ENCODE measurements around the gene ENAH.

The ENAH gene

DNA sequence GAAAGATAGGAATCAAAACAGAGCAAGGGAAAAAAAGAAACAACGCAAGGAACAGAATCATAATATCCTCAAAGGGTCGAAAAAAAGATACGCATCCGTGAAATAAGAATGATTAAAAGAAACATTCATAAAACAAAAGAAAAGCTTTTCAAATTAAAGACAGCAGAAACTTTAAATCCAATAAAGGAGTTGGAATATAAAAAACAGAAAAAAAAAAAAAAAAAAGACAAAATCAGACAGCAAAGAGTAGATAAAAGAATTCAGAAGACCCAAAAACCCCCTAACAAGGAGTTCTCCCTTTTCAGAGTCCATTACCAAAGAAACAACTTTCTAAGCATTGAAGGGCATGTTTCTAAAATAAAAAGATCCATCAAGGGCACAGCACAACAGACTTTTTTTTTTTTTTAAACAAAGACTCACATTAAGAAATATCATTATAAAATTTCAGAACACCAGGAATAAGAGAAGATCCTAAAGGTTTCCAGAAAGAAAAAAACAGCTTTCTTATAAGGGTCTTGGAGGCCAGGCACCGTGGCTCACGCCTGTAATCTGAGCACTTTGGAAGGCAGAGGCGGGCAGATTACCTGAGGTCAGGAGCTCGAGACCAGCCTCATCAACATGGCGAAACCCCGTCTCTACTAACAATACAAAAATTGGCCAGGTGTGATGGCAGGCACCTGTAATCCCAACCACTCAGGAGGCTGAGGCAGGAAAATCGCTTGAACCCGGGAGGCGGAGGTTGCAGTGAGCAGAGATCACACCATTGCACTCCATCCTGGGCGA lies 44.7 kb downstream of the ENAH start:
- ATAC-seq = no peak
- H3K4me3 Mint-ChIP-seq = no peak overlapping the region

DNA sequence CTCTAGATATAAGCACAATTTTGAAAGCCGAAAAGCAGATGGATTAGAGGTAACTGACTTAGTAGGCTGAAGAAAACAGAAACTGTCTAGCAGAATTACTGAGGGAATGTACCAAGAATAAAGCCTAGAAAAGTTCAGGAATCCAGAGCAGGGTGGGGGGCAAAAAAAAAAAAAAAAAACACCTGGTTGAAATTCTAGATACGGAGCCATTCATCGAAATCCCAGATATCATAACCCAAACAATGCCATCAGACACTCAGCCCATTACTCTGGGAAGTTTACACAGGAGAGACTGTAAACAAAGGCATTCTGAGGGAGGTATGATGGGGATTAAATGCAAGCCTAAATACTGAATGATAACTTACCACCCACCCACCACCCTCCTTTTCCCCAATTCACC lies 45.6 kb downstream of the ENAH start:
- no peak overlapping the region for H3K4me3 Mint-ChIP-seq
- ATAC-seq (no peak), DNase-seq (no peak)
- no peak overlapping the region for H3K27ac Mint-ChIP-seq
- H3K27me3 Mint-ChIP-seq = no peaks in the 10 kb centered on the region
- H3K4me1 Mint-ChIP-seq = no peaks in the 10 kb centered on the region
- no peaks in the 10 kb centered on the region for H3K9me3 Mint-ChIP-seq

More for the DNA sequence above, 44.7 kb downstream of the ENAH start:
- no peak for DNase-seq
- Mint-ChIP-seq H3K9me3 (no peaks in the 10 kb centered on the region), H3K27ac (no peak overlapping the region), H3K4me1 (no peaks in the 10 kb centered on the region), H3K27me3 (no peaks in the 10 kb centered on the region)

DNA sequence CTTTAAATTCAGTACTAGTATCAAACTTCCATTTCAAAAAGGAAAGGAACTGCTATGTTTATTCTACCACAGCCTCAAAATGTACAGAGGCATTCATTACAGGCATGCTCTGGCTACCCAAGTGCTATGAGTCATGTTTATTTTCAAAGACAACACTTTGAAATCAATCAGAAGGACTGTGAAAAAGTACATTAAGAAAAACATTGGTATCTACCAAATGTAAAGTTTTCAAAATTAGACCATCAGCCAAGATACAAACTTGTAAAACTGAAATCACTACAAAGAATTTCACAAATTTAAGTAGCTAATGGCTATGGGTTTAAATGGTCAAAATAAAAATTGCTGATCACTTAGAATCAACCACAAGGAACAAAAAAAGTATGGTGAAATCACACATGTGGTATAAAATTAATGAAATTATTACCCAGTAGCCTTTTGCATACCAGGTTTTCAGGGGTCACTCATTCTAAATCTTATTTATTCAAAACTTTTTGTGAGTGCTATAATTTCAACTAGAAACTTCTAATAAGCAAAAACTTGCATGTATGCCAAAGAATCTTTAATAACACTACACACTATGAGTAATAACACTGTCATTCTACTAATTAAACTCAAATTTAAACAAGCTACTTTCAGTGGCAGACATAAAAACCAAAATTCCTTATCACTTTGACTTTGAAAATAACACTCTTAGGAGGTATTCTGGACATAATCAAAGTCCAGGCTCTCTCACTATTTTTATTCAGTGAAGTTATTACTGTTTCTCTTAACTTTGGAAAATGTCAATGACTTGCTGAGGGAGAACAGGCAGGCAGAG lies 49.2 kb downstream of the ENAH start:
- Mint-ChIP-seq H3K27ac (no peak overlapping the region), H3K4me3 (no peak overlapping the region), H3K4me1 (no peaks in the 10 kb centered on the region), H3K9me3 (peaks cover 0 to 4% of the 10 kb centered on the region in 2 donors), H3K27me3 (no peaks in the 10 kb centered on the region)
- no peak for DNase-seq
- no peak for ATAC-seq

DNA sequence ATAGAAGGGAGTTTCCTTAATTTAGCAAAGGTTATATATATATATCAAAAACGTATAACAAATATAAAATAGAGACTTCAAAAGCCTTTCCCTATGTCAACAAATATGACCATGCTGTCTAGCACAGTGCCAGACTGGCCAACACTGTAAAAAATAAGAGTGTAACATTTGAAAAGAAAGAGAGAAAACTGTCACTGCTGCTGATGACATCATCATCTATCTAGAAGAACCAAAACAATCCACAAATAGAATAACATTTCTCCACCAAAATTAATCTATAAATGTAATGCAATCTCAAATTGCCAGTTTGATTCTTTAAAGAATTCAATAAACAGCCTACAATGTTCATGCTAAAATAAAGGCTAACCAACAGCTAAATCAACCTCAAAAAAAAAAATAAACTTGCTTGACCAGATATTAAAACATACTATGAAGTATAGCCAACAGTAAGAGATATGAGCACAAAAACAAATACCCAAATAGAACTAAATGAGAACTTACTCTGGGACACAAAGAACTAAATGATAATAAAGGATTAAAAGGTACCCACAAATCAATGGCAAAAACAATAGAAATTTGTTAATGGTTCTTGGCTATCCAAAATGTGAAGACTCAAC lies 50.2 kb downstream of the ENAH start:
- DNase-seq (no peak), ATAC-seq (no peak)
- H3K4me1 Mint-ChIP-seq = no peaks in the 10 kb centered on the region
- no peak overlapping the region for H3K27ac Mint-ChIP-seq
- no peaks in the 10 kb centered on the region for H3K27me3 Mint-ChIP-seq
- peaks cover 0 to 4% of the 10 kb centered on the region in 2 donors for H3K9me3 Mint-ChIP-seq
- no peak overlapping the region for H3K4me3 Mint-ChIP-seq

DNA sequence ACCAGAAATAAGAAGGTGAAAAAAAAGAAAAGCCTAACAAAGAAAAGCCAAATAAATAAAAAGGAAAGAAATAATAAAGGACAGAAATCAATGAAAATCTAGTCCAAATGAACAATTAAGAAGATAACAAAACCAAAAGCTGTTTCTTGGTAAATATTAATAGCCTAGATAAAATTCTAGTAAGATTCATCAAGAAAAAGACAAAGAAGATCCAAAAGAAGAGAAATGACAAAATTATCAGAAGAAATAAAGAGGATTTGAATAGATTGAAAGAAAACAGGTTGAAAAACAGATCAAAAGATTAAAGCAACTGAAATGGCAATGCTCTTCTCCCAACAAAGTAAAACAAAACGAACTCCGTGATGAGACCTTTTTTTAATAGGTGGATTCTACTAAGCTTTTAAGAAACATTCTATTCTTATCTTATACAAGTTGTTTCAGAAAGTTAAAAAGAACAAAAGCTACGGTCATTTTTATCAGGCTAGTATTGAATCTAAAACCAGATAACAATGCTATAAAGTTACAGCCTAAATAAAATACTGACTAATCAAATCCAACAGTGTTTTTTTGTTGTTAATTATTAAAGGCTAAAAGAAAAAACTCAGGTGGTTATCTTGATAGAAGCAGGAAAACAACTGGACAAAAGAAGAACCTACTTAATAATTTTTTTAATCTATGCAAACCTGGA lies 50.9 kb downstream of the ENAH start:
- H3K27ac Mint-ChIP-seq = no peak overlapping the region
- no peaks in the 10 kb centered on the region for H3K27me3 Mint-ChIP-seq
- no peak overlapping the region for H3K4me3 Mint-ChIP-seq
- ATAC-seq = no peak
- no peak for DNase-seq
- H3K9me3 Mint-ChIP-seq = peaks cover 0 to 4% of the 10 kb centered on the region in 2 donors
- no peaks in the 10 kb centered on the region for H3K4me1 Mint-ChIP-seq

DNA sequence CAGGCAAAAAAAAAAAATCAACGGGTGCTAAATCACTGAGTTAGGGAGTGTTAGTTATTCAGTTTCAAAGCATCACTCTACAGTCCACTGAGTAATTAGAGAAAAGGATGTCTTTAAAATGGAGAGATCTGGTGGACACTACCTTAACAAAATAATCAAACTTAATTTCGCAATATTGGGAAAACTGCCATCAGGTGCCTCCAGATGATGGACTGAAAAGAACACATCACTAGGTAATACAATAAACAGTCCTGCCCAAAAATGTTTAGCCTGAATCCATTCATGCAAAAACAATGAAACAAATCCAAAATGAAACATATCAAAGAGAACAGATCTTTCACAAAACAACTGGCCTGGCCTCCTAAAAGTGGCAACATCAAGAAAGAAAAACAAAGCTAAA lies 54.1 kb downstream of the ENAH start:
- Mint-ChIP-seq H3K4me1 (no peaks in the 10 kb centered on the region), H3K9me3 (peaks cover 0 to 4% of the 10 kb centered on the region in 2 donors), H3K27ac (no peak overlapping the region), H3K27me3 (no peaks in the 10 kb centered on the region), H3K4me3 (no peak overlapping the region)
- ATAC-seq = no peak
- no peak for DNase-seq

DNA sequence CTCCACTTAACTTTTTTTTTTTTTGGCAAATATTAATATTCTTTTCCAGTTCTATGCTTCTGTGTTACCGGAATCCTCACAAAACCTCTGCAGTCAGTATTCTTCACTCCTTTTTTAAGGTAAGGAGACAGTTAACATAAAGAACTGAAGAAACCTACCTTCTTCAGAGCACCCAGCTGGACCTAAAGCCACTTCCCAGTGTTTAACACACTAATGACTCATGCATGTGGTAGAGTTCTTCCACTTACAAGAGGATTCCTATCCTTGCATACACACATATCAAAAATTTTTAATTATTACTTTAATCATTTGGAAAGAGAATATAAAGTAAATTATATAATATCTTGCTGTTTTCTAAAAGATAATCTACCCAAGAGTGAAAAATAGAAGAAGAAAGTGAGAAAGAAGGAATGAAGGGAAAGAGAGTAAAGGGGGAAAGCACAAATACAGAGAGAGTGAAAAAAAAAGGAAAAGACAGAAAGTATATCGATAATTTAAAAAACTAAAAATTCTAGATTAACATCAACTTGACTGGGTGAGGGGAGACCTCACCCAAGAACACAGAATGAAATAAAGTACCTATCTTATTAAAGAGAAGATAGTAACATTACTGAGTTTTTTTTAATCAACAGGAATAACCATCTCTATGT lies 54.9 kb downstream of the ENAH start:
- no peaks in the 10 kb centered on the region for H3K4me1 Mint-ChIP-seq
- H3K27ac Mint-ChIP-seq = no peak overlapping the region
- no peaks in the 10 kb centered on the region for H3K27me3 Mint-ChIP-seq
- ATAC-seq = no peak
- H3K4me3 Mint-ChIP-seq = no peak overlapping the region
- DNase-seq = no peak
- H3K9me3 Mint-ChIP-seq = peaks cover 0 to 4% of the 10 kb centered on the region in 2 donors

DNA sequence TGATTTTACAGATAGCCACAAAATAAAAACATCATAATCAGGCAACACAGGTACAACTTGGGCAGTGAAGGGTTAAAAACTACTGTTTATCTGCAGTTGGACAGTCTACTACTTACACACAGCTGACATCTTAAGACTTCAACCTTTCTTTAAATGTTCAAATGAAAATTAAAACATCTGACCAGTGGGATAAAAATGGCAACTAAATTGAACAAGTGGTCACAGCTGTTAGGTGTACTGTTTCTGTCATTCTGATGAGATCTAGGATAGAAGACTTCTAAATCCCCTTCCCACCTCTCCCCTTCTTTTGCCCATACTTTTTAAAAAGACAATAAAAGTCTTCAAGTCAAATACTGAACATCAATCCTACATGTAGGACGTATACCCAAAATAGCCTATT lies 56.2 kb downstream of the ENAH start:
- no peak for DNase-seq
- H3K4me1 Mint-ChIP-seq = no peaks in the 10 kb centered on the region
- no peak overlapping the region for H3K27ac Mint-ChIP-seq
- peaks cover 0 to 4% of the 10 kb centered on the region in 2 donors for H3K9me3 Mint-ChIP-seq
- no peak overlapping the region for H3K4me3 Mint-ChIP-seq
- H3K27me3 Mint-ChIP-seq = no peaks in the 10 kb centered on the region
- ATAC-seq = no peak

DNA sequence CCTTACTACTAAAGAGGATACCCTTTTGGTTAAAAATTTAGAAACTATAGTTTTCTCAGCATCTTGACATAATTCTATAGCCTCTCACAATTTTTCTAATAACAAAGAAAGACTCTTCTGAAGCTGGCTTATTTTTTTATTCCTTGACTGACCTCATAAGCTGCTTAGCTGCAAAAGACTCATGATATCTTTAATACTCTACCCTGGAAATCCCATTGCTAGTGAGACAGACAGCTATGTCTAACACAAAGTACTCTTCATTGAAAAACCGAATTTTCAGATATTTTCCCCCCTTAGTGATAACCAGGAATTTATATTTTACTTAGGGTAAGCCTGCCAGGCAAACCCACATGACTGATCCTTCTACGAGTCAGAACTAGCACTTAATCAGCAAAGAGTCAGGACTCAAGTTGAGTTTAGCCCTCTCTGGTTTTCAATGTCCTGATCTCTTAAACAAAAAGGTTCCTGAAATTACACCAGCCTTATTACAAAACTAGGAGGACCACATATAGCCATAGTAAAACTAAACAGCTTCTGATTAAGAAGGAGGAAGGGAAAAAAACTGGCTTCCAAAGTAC lies 56.9 kb downstream of the ENAH start:
- Mint-ChIP-seq H3K4me1 (no peaks in the 10 kb centered on the region), H3K27ac (no peak overlapping the region), H3K9me3 (peaks cover 0 to 4% of the 10 kb centered on the region in 2 donors), H3K27me3 (no peaks in the 10 kb centered on the region), H3K4me3 (no peak overlapping the region)
- DNase-seq = no peak
- ATAC-seq = no peak

DNA sequence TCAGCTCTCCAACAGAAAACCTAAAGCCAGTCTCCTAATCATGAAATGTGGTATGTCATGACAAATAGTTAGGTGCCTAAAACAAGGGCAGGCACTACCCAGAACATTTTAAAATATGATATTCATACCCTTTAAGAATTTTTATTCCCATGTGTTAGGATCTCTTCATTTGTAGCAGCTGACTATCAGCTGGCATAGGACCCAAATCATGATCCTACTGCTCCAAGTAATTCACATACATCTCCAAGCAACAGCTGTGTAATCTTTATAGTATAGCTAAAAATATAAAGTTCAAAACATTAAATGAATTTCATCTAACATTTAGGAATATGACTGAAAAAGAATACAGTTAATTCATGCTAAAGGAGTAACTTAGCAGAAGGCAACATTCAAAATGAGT lies 57.5 kb downstream of the ENAH start:
- Mint-ChIP-seq H3K9me3 (peaks cover 0 to 4% of the 10 kb centered on the region in 2 donors), H3K4me3 (no peak overlapping the region), H3K27ac (no peak overlapping the region), H3K27me3 (no peaks in the 10 kb centered on the region), H3K4me1 (no peaks in the 10 kb centered on the region)
- ATAC-seq = no peak
- DNase-seq = no peak

DNA sequence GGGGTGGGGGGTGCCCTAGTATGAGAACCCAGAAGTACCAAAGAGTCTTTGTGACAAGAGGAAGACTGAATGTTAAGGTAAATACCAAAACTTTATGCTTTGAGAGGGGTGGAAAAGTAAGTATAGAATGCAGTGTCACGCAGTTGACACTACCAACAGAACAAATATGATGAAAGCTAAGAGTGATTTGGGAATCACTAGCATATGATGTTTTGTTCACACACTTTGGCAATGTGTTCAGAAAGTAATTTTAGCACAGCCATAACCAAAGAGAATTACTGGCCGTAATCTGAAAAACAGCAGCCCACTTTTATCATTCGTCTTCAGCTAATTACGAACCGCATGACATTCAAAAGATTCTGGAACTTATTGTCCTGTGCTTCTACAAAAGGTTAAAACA lies 59.5 kb downstream of the ENAH start:
- ATAC-seq = no peak
- Mint-ChIP-seq H3K27me3 (no peaks in the 10 kb centered on the region), H3K9me3 (no peaks in the 10 kb centered on the region), H3K4me3 (no peak overlapping the region), H3K4me1 (no peaks in the 10 kb centered on the region), H3K27ac (no peak overlapping the region)
- DNase-seq = no peak

DNA sequence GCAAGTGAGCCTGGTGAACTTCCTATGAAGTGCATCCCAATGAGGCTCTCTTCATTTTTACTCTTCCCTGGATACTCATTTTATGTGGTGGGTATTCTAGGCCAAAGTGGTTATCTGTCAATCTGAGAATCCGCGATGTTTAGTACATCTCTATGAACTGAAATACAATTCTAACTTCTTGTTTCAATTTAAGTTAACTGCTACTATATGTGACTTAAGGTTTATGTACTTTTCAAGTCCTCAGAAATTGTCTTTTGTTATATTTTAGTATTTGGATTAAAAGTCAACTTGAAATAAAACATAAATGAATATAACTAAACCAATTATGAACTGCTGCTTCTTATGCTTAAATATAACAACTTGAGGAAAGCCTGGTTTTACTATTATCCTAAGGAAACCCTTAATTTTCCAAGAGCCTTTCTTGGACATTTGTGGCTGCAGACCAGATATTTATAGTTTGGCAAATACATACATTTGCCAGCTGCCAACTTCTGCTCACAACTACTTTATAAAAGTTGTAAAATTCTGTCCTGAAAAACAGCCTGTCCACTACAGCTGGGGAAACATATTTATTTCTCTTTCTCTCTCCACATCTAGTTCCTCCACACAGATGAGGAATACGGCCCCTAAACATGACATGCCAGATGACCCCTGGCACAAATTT lies 60.4 kb downstream of the ENAH start:
- H3K4me1 Mint-ChIP-seq = no peaks in the 10 kb centered on the region
- no peak for DNase-seq

DNA sequence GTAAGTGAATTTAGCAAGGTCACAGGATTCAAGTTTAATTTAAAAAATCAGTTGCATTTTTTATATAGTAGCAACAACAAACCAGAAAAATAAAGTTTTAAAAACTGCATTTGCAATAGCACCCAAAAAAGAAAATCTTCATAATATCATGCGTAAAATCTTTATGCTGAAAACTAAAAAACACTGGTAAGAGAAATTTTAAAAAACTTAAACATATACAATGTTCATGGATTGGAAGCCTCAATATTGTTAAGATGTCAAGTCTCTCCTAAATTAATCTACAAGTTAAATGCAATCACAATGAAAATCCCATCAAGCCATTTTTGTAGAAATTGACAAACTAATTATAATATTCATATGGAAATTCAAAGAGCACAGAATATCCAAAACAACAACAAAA lies 65.6 kb downstream of the ENAH start:
- H3K9me3 Mint-ChIP-seq = no peaks in the 10 kb centered on the region
- no peak overlapping the region for H3K27ac Mint-ChIP-seq
- no peak for ATAC-seq
- no peak for DNase-seq
- no peak overlapping the region for H3K4me3 Mint-ChIP-seq
- peaks cover 16% of the 10 kb centered on the region for H3K27me3 Mint-ChIP-seq
- no peaks in the 10 kb centered on the region for H3K4me1 Mint-ChIP-seq

More for the DNA sequence above, 60.4 kb downstream of the ENAH start:
- Mint-ChIP-seq H3K4me3 (no peak overlapping the region), H3K9me3 (no peaks in the 10 kb centered on the region), H3K27me3 (no peaks in the 10 kb centered on the region), H3K27ac (no peak overlapping the region)
- ATAC-seq = no peak

DNA sequence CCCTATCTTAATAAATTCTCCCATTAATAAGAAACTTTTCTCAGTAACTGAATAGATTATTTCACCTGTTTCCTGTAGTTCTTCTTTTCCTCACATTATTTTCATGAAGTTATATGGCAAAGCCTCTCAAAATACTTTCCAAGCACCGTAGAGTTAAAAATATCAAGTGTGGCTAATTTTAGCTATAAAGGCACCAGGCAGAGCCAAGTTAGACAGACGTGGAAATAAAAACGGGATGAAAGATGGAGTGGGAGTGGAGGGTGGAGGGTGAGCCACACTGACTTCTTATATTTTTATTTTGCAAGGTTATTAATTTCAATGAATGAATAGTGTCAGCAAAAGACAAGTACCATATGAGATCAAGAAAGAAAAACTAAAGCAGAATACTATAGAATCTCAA lies 71.7 kb downstream of the ENAH start:
- ATAC-seq = no peak
- H3K4me3 Mint-ChIP-seq = no peak overlapping the region
- peak overlapping the region; percentile 42 to 43 for H3K27ac Mint-ChIP-seq
- H3K27me3 Mint-ChIP-seq = peaks cover 22% of the 10 kb centered on the region
- H3K9me3 Mint-ChIP-seq = no peaks in the 10 kb centered on the region
- DNase-seq = no peak
- H3K4me1 Mint-ChIP-seq = peaks cover 5% of the 10 kb centered on the region

Measured in stimulated activated naive CD8-positive, alpha-beta T cell treated with anti-CD3 and anti-CD28 coated beads, Interleukin-15, amount 100 ng/mL, for 72 hours (primary cell).